Measurements from ENCODE around the gene CALR3. TPM values are rescaled to one million over a fixed set of nuclear protein-coding genes. Genes with fewer than 3 reads are reported as not detected.
"Not testable (repeated sequence)": the region's sequence is repeated elsewhere in the genome, so short reads cannot be mapped to it uniquely, and the experiment has no call there.

CALR3 gene
- total RNA-seq, 1 experiment from 2014 or later = not detected

GRCh38 chr19:16465239-16465638, 30.7 kb downstream of the CALR3 start:
- no peak for DNase-seq (ENCODE audit: low read depth)
- in situ Hi-C loops (cut with HindIII; ENCODE audit: low pct_unique_long_range_greater_than_20kb, low sequenced_read_pairs) = no loop called here

- in situ Hi-C loops (cut with HindIII; ENCODE audit: low pct_unique_long_range_greater_than_20kb, low sequenced_read_pairs) = no loop called here
- peak; percentile 49 for DNase-seq (ENCODE audit: low read depth)
These were observed 31.9 kb downstream of the CALR3 start for GRCh38 chr19:16463991-16464575.

GRCh38 chr19:16463341-16463990, 32.5 kb downstream of the CALR3 start:
- no peak for DNase-seq (ENCODE audit: low read depth)
- in situ Hi-C loops (cut with HindIII; ENCODE audit: low pct_unique_long_range_greater_than_20kb, low sequenced_read_pairs) = no loop called here

GRCh38 chr19:16462757-16463250, 33.2 kb downstream of the CALR3 start:
- DNase-seq (ENCODE audit: low read depth) = peak; percentile 83
- in situ Hi-C loops (cut with HindIII; ENCODE audit: low pct_unique_long_range_greater_than_20kb, low sequenced_read_pairs) = no loop called here

- in situ Hi-C loops (cut with HindIII; ENCODE audit: low pct_unique_long_range_greater_than_20kb, low sequenced_read_pairs) = no loop called here
- no peak for DNase-seq (ENCODE audit: low read depth)
These were observed 34.3 kb downstream of the CALR3 start for GRCh38 chr19:16461630-16462051.

- no peak for DNase-seq (ENCODE audit: low read depth)
- in situ Hi-C loops (cut with HindIII; ENCODE audit: low pct_unique_long_range_greater_than_20kb, low sequenced_read_pairs) = no loop called here
These were observed 35.5 kb downstream of the CALR3 start for GRCh38 chr19:16460454-16460853.

GRCh38 chr19:16459680-16460079, 36.3 kb downstream of the CALR3 start:
- in situ Hi-C loops (cut with HindIII; ENCODE audit: low pct_unique_long_range_greater_than_20kb, low sequenced_read_pairs) = no loop called here

GRCh38 chr19:16458391-16459341, 37.3 kb downstream of the CALR3 start:
- in situ Hi-C loops (cut with HindIII; ENCODE audit: low pct_unique_long_range_greater_than_20kb, low sequenced_read_pairs) = no loop called here
- DNase-seq (ENCODE audit: low read depth) = peak; percentile 75

More at GRCh38 chr19:16459680-16460079, 36.3 kb downstream of the CALR3 start:
- no peak for DNase-seq (ENCODE audit: low read depth)

- in situ Hi-C loops (cut with HindIII; ENCODE audit: low pct_unique_long_range_greater_than_20kb, low sequenced_read_pairs) = no loop called here
These were observed 38.0 kb downstream of the CALR3 start for GRCh38 chr19:16457954-16458331.

GRCh38 chr19:16457195-16457953, 38.6 kb downstream of the CALR3 start:
- in situ Hi-C loops (cut with HindIII; ENCODE audit: low pct_unique_long_range_greater_than_20kb, low sequenced_read_pairs) = no loop called here
- peak; percentile 98 for DNase-seq (ENCODE audit: low read depth)

More at GRCh38 chr19:16457954-16458331, 38.0 kb downstream of the CALR3 start:
- no peak for DNase-seq (ENCODE audit: low read depth)

GRCh38 chr19:16456652-16457194, 39.2 kb downstream of the CALR3 start:
- DNase-seq (ENCODE audit: low read depth) = no peak
- in situ Hi-C loops (cut with HindIII; ENCODE audit: low pct_unique_long_range_greater_than_20kb, low sequenced_read_pairs) = no loop called here

- in situ Hi-C loops (cut with HindIII; ENCODE audit: low pct_unique_long_range_greater_than_20kb, low sequenced_read_pairs) = no loop called here
- DNase-seq (ENCODE audit: low read depth) = no peak
These were observed 40.5 kb downstream of the CALR3 start for GRCh38 chr19:16455489-16455888.

GRCh38 chr19:16454351-16454918, 41.5 kb downstream of the CALR3 start:
- in situ Hi-C loops (cut with HindIII; ENCODE audit: low pct_unique_long_range_greater_than_20kb, low sequenced_read_pairs) = no loop called here
- no peak for DNase-seq (ENCODE audit: low read depth)

- in situ Hi-C loops (cut with HindIII; ENCODE audit: low pct_unique_long_range_greater_than_20kb, low sequenced_read_pairs) = no loop called here
These were observed 43.6 kb downstream of the CALR3 start for GRCh38 chr19:16452325-16452724.

GRCh38 chr19:16449330-16449961, 46.5 kb downstream of the CALR3 start:
- in situ Hi-C loops (cut with HindIII; ENCODE audit: low pct_unique_long_range_greater_than_20kb, low sequenced_read_pairs) = no loop called here
- DNase-seq (ENCODE audit: low read depth) = no peak

More at GRCh38 chr19:16452325-16452724, 43.6 kb downstream of the CALR3 start:
- DNase-seq (ENCODE audit: low read depth) = no peak

- in situ Hi-C loops (cut with HindIII; ENCODE audit: low pct_unique_long_range_greater_than_20kb, low sequenced_read_pairs) = not testable (repeated sequence)
These were observed 47.1 kb downstream of the CALR3 start for GRCh38 chr19:16448872-16449271.

GRCh38 chr19:16446724-16447368, 49.1 kb downstream of the CALR3 start:
- DNase-seq (ENCODE audit: low read depth) = peak; percentile 86
- in situ Hi-C loops (cut with HindIII; ENCODE audit: low pct_unique_long_range_greater_than_20kb, low sequenced_read_pairs) = no loop called here

More at GRCh38 chr19:16448872-16449271, 47.1 kb downstream of the CALR3 start:
- DNase-seq (ENCODE audit: low read depth) = not testable (repeated sequence)
